DOHH2 (cell line): ENCODE results near the gene BABAM2.

ENCODE experiments used
- H3F3A ChIP-seq: fragments of 200-600 bp; sonication (generic), shearing (Covaris generic); 2 replicates; pipeline ENCODE4 v1.6.0; 2016; ENCODE audit warnings: antibody characterized with exemption, mild to moderate bottlenecking; ENCODE audit not compliant: control insufficient read depth, insufficient read depth
- H3K27ac ChIP-seq: fragments of 200-600 bp; sonication (generic); 2 replicates; pipeline ENCODE4 v1.5.1; 2014; ENCODE audit warnings: low read depth, mild to moderate bottlenecking, low read length, moderate library complexity
- H3K27me3 ChIP-seq: fragments of 200-600 bp; sonication (generic); 2 replicates; pipeline ENCODE4 v1.6.1; 2014; ENCODE audit warnings: mild to moderate bottlenecking, low read length, mixed read lengths; ENCODE audit not compliant: control insufficient read depth
- H3K36me3 ChIP-seq: fragments of 200-600 bp; sonication (generic); 2 replicates; pipeline ENCODE4 v1.6.1; 2014; ENCODE audit warnings: mild to moderate bottlenecking, low read length, moderate library complexity, mixed read lengths; ENCODE audit not compliant: control insufficient read depth
- H3K4me1 ChIP-seq: fragments of 200-600 bp; sonication (generic); 2 replicates; pipeline ENCODE4 v1.6.1; 2014; ENCODE audit warnings: mild to moderate bottlenecking, low read length, mixed read lengths; ENCODE audit not compliant: control insufficient read depth
- H3K4me2 ChIP-seq: fragments of 200-600 bp; sonication (generic); 2 replicates; pipeline ENCODE4 v1.6.0; 2014; ENCODE audit warnings: mild to moderate bottlenecking, low read length, moderate library complexity
- H3K4me3 ChIP-seq: fragments of 200-600 bp; sonication (generic); 2 replicates; pipeline ENCODE4 v1.5.1; 2014; ENCODE audit warnings: mild to moderate bottlenecking, low read length, mixed read lengths
- H3K79me2 ChIP-seq: fragments of 200-600 bp; sonication (generic); 2 replicates; pipeline ENCODE4 v1.6.1; 2014; ENCODE audit warnings: mild to moderate bottlenecking, low read length, mixed read lengths; ENCODE audit not compliant: control insufficient read depth
- H3K9me2 ChIP-seq: fragments of 200-600 bp; sonication (generic); replicated peaks from 2 replicates; pipeline ENCODE4 v1.6.1; 2014; ENCODE audit warnings: mild to moderate bottlenecking, low read length, mixed read lengths; ENCODE audit not compliant: control insufficient read depth
- H3K9me3 ChIP-seq: fragments of 200-600 bp; sonication (generic); 2 replicates; pipeline ENCODE4 v1.6.1; 2014; ENCODE audit warnings: antibody characterized with exemption, low read length, mixed read lengths; ENCODE audit not compliant: control insufficient read depth, insufficient read depth
- H4K20me1 ChIP-seq: fragments of 200-600 bp; sonication (generic); 2 replicates; pipeline ENCODE4 v1.6.0; 2014; ENCODE audit warnings: low read depth, mild to moderate bottlenecking, antibody characterized with exemption, low read length, moderate library complexity; ENCODE audit not compliant: control insufficient read depth, insufficient read depth
- EZH2phosphoT487 ChIP-seq: fragments of 200-600 bp; sonication (generic); IDR thresholded peaks from 2 replicates; pipeline ENCODE4 v1.6.1; 2017; ENCODE audit warnings: borderline replicate concordance, mild to moderate bottlenecking, antibody characterized with exemption, low read length, moderate library complexity, mixed read lengths
- TF ChIP-seq, protein P1 (sequence below): fragments of 200-600 bp; sonication (generic); IDR thresholded peaks from one replicate; pipeline ENCODE4 v1.5.1; 2014; ENCODE audit warnings: antibody characterized with exemption, mild to moderate bottlenecking, low read depth, low read length; ENCODE audit not compliant: poor library complexity, severe bottlenecking

The BABAM2 gene

GRCh38 chr2:27942612-27943547 lies 52.4 kb downstream of the BABAM2 start:
- H3K27ac ChIP-seq = no peak overlapping the region
- H3K36me3 ChIP-seq = no peaks in the 10 kb centered on the region
- H3K9me2 ChIP-seq = no peaks in the 10 kb centered on the region
- no peak overlapping the region for H3K4me3 ChIP-seq
- TF ChIP-seq, protein P1, sequence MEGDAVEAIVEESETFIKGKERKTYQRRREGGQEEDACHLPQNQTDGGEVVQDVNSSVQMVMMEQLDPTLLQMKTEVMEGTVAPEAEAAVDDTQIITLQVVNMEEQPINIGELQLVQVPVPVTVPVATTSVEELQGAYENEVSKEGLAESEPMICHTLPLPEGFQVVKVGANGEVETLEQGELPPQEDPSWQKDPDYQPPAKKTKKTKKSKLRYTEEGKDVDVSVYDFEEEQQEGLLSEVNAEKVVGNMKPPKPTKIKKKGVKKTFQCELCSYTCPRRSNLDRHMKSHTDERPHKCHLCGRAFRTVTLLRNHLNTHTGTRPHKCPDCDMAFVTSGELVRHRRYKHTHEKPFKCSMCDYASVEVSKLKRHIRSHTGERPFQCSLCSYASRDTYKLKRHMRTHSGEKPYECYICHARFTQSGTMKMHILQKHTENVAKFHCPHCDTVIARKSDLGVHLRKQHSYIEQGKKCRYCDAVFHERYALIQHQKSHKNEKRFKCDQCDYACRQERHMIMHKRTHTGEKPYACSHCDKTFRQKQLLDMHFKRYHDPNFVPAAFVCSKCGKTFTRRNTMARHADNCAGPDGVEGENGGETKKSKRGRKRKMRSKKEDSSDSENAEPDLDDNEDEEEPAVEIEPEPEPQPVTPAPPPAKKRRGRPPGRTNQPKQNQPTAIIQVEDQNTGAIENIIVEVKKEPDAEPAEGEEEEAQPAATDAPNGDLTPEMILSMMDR = no peak
- TF ChIP-seq EZH2phosphoT487 = no peak
- no peaks in the 10 kb centered on the region for H3K79me2 ChIP-seq
- no peaks in the 10 kb centered on the region for H3K9me3 ChIP-seq
- H3K27me3 ChIP-seq = no peaks in the 10 kb centered on the region
- no peak overlapping the region for H3K4me2 ChIP-seq
- no peaks in the 10 kb centered on the region for H4K20me1 ChIP-seq
- H3K4me1 ChIP-seq = no peaks in the 10 kb centered on the region
- H3F3A ChIP-seq = no peaks in the 10 kb centered on the region

DNA sequence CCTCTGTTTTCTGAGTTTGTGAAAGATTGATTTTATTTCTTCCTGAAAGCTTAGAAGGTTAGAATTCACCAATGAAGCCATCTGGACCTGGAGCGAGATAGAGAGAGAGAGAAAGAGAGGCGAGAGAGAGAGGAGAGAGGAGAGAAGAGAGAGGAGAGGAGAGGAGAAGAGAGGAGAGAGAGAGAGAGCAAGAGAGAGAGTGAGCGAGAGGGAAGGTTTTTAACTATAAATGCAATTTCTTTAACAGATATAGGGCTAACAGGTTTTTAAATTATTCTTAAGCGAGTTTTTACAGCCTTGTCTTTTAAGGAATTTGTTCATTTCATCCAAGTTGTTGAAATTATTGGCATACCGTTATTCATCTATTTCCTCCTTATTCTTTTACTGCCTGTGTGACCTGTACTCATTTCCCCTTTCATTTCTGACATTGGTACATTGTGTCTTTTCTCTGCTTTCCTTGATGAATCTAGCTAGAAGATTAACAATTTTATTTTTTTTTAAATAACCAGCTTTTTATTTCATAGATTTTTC lies 56.1 kb downstream of the BABAM2 start:
- Histone ChIP-seq H3K9me2 (no peaks in the 10 kb centered on the region), H3K4me3 (no peak overlapping the region), H3F3A (no peaks in the 10 kb centered on the region), H4K20me1 (no peaks in the 10 kb centered on the region), H3K36me3 (no peaks in the 10 kb centered on the region), H3K9me3 (no peaks in the 10 kb centered on the region), H3K79me2 (no peaks in the 10 kb centered on the region), H3K4me2 (no peak overlapping the region), H3K27ac (no peak overlapping the region), H3K4me1 (no peaks in the 10 kb centered on the region), H3K27me3 (no peaks in the 10 kb centered on the region)
- TF ChIP-seq, protein P1 = no peak
- TF ChIP-seq EZH2phosphoT487 = no peak

- H3K79me2 ChIP-seq = no peaks in the 10 kb centered on the region; the same call in none of the 2 replicates
- H3K27ac ChIP-seq = no peak overlapping the region
- no peak overlapping the region for H3K4me2 ChIP-seq
- peaks cover 12% of the 10 kb centered on the region for H3K4me1 ChIP-seq
- no peaks in the 10 kb centered on the region for H3K27me3 ChIP-seq
- no peaks in the 10 kb centered on the region for H4K20me1 ChIP-seq
- H3K9me2 ChIP-seq = no peaks in the 10 kb centered on the region
- TF ChIP-seq, protein P1 = no peak
- TF ChIP-seq EZH2phosphoT487 = no peak
- H3K9me3 ChIP-seq = no peaks in the 10 kb centered on the region
- H3F3A ChIP-seq = no peaks in the 10 kb centered on the region
- no peak overlapping the region for H3K4me3 ChIP-seq
- no peaks in the 10 kb centered on the region for H3K36me3 ChIP-seq
Measured at GRCh38 chr2:27952070-27952469, 61.5 kb downstream of the BABAM2 start.
